Loucy (cell line): ENCODE measurements around the gene PLEKHA7.

Source experiments
- CTCF ChIP-seq: fragments of 200-600 bp; sonication (generic); conservative IDR thresholded peaks from 2 replicates; pipeline ENCODE4 v1.5.1; 2014; ENCODE audit warnings: mild to moderate bottlenecking, antibody characterized with exemption, low read length
- EZH2phosphoT487 ChIP-seq: fragments of 200-600 bp; IDR thresholded peaks from 2 replicates; pipeline ENCODE4 v1.6.1; 2018; ENCODE audit warnings: antibody characterized with exemption, mild to moderate bottlenecking, moderate library complexity, borderline replicate concordance

GRCh38 chr11:16968196-16968595, 46.0 kb downstream of the PLEKHA7 start:
- TF ChIP-seq CTCF: no peak
- no peak for TF ChIP-seq EZH2phosphoT487
